ENCODE data around the gene GFPT1.

GRCh38 chr2:69386360-69386759 is 667 bp downstream of the GFPT1 start:
- TF ChIP-seq CTCF (IDR thresholded peaks at IDR 0.05) = no peak
- TF ChIP-seq POLR2A (IDR thresholded peaks at IDR 0.05) = no peak

Data from body of pancreas (tissue), 4 donors.